Keratinocyte (primary cell): Measurements from ENCODE around the gene LRRC74B. TPM values are rescaled to one million over a fixed set of nuclear protein-coding genes. Genes with fewer than 3 reads are reported as not detected.

ENCODE experiments used
- DNase-seq: peaks from one replicate; pipeline ENCODE4 v3.0.0-alpha.2; 2011; ENCODE audit warnings: low read depth, missing footprints, low spot score
- FAIRE-seq: peaks from 2 replicates; lab custom pipeline; 2011; peaks lifted over from hg19 to GRCh38; lab: Jason Lieb, UNC
- H2AFZ ChIP-seq: 2 replicates; pipeline ENCODE4 v1.6.0; 2012; ENCODE audit warnings: low read length, control low read depth, inconsistent platforms; ENCODE audit not compliant: control insufficient read depth
- H3K27ac ChIP-seq: 2 replicates; pipeline ENCODE4 v1.5.1; 2011; ENCODE audit warnings: low read length; ENCODE audit not compliant: control insufficient read depth, insufficient read depth
- H3K27me3 ChIP-seq: 3 replicates; pipeline ENCODE4 v1.6.0; 2011; ENCODE audit warnings: low read length; ENCODE audit not compliant: control insufficient read depth, insufficient read depth; ENCODE audit errors: extremely low read depth
- H3K36me3 ChIP-seq, 2 experiments: 2 replicates in 1 of 2; 3 replicates in 1 of 2; pipeline ENCODE4 v1.5.1; 2011; ENCODE audit warnings: low read length in 2 of 2, mild to moderate bottlenecking in 1 of 2; ENCODE audit not compliant: control insufficient read depth in 2 of 2, insufficient read depth in 2 of 2; ENCODE audit errors: extremely low read depth in 1 of 2
- H3K4me1 ChIP-seq: 3 replicates; pipeline ENCODE4 v1.5.1; 2011; ENCODE audit warnings: low read length; ENCODE audit not compliant: control insufficient read depth, insufficient read depth; ENCODE audit errors: extremely low read depth
- H3K4me2 ChIP-seq: 3 replicates; pipeline ENCODE4 v1.6.0; 2011; ENCODE audit warnings: low read depth, low read length; ENCODE audit not compliant: control insufficient read depth, insufficient read depth; ENCODE audit errors: extremely low read depth
- H3K4me3 ChIP-seq, 3 experiments: fragments of 200-600 bp in 1 of 3; sonication (generic) in 1 of 3; 2 replicates in 2 of 3; 3 replicates in 1 of 3; pipeline ENCODE4 v1.5.1; 2011 to 2016; ENCODE audit warnings: low read length in 3 of 3, mild to moderate bottlenecking in 3 of 3, control low read depth in 2 of 3, inconsistent platforms in 1 of 3, low read depth in 1 of 3, mixed read lengths in 1 of 3, mixed run types in 1 of 3, moderate library complexity in 1 of 3; ENCODE audit not compliant: control insufficient read depth in 2 of 3, insufficient read depth in 2 of 3; ENCODE audit errors: extremely low read depth in 1 of 3
- H3K79me2 ChIP-seq: 2 replicates; pipeline ENCODE4 v1.6.0; 2012; ENCODE audit warnings: low read length; ENCODE audit not compliant: control insufficient read depth, insufficient read depth
- H3K9ac ChIP-seq: 3 replicates; pipeline ENCODE4 v1.6.0; 2011; ENCODE audit warnings: low read length; ENCODE audit not compliant: control insufficient read depth, insufficient read depth; ENCODE audit errors: extremely low read depth
- H3K9me1 ChIP-seq: 3 replicates; pipeline ENCODE4 v1.6.0; 2011; ENCODE audit warnings: low read length; ENCODE audit not compliant: control insufficient read depth, insufficient read depth; ENCODE audit errors: extremely low read depth
- H3K9me3 ChIP-seq: 2 replicates; pipeline ENCODE4 v1.5.1; 2012; ENCODE audit warnings: low read depth, low read length; ENCODE audit not compliant: control insufficient read depth
- H4K20me1 ChIP-seq: 3 replicates; pipeline ENCODE4 v1.6.0; 2011; ENCODE audit warnings: low read length; ENCODE audit not compliant: control insufficient read depth, insufficient read depth; ENCODE audit errors: extremely low read depth
- CTCF ChIP-seq, 3 experiments: IDR thresholded peaks in 1 of 3; conservative IDR thresholded peaks in 1 of 3; optimal IDR thresholded peaks in 1 of 3; 2 replicates in 2 of 3; 3 replicates in 1 of 3; pipeline versions ENCODE3 to v1.5.1; 2011; ENCODE audit warnings: low read length in 3 of 3, mild to moderate bottlenecking in 3 of 3, moderate library complexity in 2 of 3, control low read depth in 1 of 3, inconsistent platforms in 1 of 3; ENCODE audit not compliant: insufficient read depth in 2 of 3; ENCODE audit errors: extremely low read depth in 1 of 3
- EZH2 ChIP-seq: IDR thresholded peaks from one replicate; pipeline ENCODE4 v1.6.1; 2012; ENCODE audit warnings: inconsistent platforms, mild to moderate bottlenecking, low read length, moderate library complexity
- dilution Hi-C: fragments of 300-500 bp; cut with MboI; formaldehyde crosslinking; loops from one replicate; pipeline ENCODE4 v1.7.0; 2020; ENCODE audit warnings: low sequenced_read_pairs; ENCODE audit not compliant: extremely low pct_ligation_motif_present
- polyA plus RNA-seq, 5 experiments: library from polyadenylated mRNA; depleted of rRNA in 3 of 5; stranded (reverse) in 3 of 5; stranded (forward) in 1 of 5; unstranded in 1 of 5; fragments of >200 nt; gene quantifications; 1 replicate in 1 of 5; 2 replicates in 3 of 5; 3 replicates in 1 of 5; pipeline versions ENCODE4 v1.2.1 to v1.2.3, GENCODE V29; 2011 to 2012; ENCODE audit warnings: missing spikeins in 2 of 5, low read depth in 1 of 5, low replicate concordance in 1 of 5

Gene LRRC74B
- polyA plus RNA-seq, 1 donor (not counting 4 experiments of a cell fraction or from before 2014, with no cell fraction given), result not detected

- TF ChIP-seq EZH2 (no peak), CTCF (optimal IDR thresholded peaks at IDR 0.05 in 1 of 3, IDR thresholded peaks at IDR 0.05 in 1 of 3, conservative IDR thresholded peaks at IDR 0.05 in 1 of 3; ENCODE audit: extremely low read depth in 1 of 3, insufficient read depth in 2 of 3, low read length in 3 of 3) (no peak)
- dilution Hi-C loops, result no loop called here
- no peaks in the 10 kb centered on the region for H4K20me1 ChIP-seq
- H3K27ac ChIP-seq, result no peak overlapping the region
- H3K27me3 ChIP-seq, result no peaks in the 10 kb centered on the region
- H2AFZ ChIP-seq, result no peak overlapping the region
- DNase-seq (no peak), FAIRE-seq (no peak)
- H3K9me1 ChIP-seq, result no peaks in the 10 kb centered on the region
- no peaks in the 10 kb centered on the region for H3K79me2 ChIP-seq
- H3K4me2 ChIP-seq, result peak overlapping the region; percentile 91
- H3K9ac ChIP-seq, result no peak overlapping the region
- no peak overlapping the region for H3K4me3 ChIP-seq
- H3K36me3 ChIP-seq, result peaks cover 0 to 1% of the 10 kb centered on the region in 2 experiments
- H3K9me3 ChIP-seq, result no peaks in the 10 kb centered on the region
- peaks cover 23% of the 10 kb centered on the region for H3K4me1 ChIP-seq
These were observed 33.0 kb upstream of the LRRC74B start for GRCh38 chr22:21012446-21013407.

- dilution Hi-C loops, result no loop called here
- Histone ChIP-seq H3K9me1 (no peaks in the 10 kb centered on the region), H2AFZ (peak overlapping the region; percentile 83), H4K20me1 (no peaks in the 10 kb centered on the region), H3K36me3 (peaks cover 0 to under 1% of the 10 kb centered on the region in 2 experiments), H3K79me2 (no peaks in the 10 kb centered on the region), H3K9me3 (no peaks in the 10 kb centered on the region), H3K9ac (peak overlapping the region; percentile 61), H3K27ac (peak overlapping the region; percentile 49), H3K27me3 (no peaks in the 10 kb centered on the region), H3K4me1 (peaks cover 23% of the 10 kb centered on the region), H3K4me2 (peak overlapping the region; percentile 91), H3K4me3 (peak overlapping the region; percentile 52 to 67 (median 61))
- no peak for TF ChIP-seq EZH2
- no peak for TF ChIP-seq CTCF (optimal IDR thresholded peaks at IDR 0.05 in 1 of 3, IDR thresholded peaks at IDR 0.05 in 1 of 3, conservative IDR thresholded peaks at IDR 0.05 in 1 of 3; ENCODE audit: extremely low read depth in 1 of 3, insufficient read depth in 2 of 3, low read length in 3 of 3)
- DNase-seq (no peak), FAIRE-seq (no peak)
These were observed 32.0 kb upstream of the LRRC74B start for GRCh38 chr22:21013657-21014201.
